Loucy (cell line): ENCODE measurements around the gene PDGFC.

Source experiments
- H2AFZ ChIP-seq: fragments of 200-600 bp; sonication (generic); 2 replicates; pipeline ENCODE4 v1.6.0; 2016; ENCODE audit warnings: antibody characterized with exemption, mild to moderate bottlenecking, low read length, moderate library complexity
- H3F3A ChIP-seq: fragments of 200-600 bp; 2 replicates; pipeline ENCODE4 v1.6.0; 2016; ENCODE audit warnings: antibody characterized with exemption, low read depth, mild to moderate bottlenecking
- H3K27me3 ChIP-seq: fragments of 200-600 bp; sonication (generic); 2 replicates; pipeline ENCODE4 v1.6.1; 2014; ENCODE audit warnings: low read length, mild to moderate bottlenecking; ENCODE audit not compliant: insufficient read depth, poor library complexity, severe bottlenecking
- H3K36me3 ChIP-seq: fragments of 200-600 bp; sonication (generic); 2 replicates; pipeline ENCODE4 v1.6.1; 2016; ENCODE audit warnings: low read length; ENCODE audit not compliant: insufficient read depth
- H3K4me1 ChIP-seq: fragments of 200-600 bp; sonication (generic); 2 replicates; pipeline ENCODE4 v1.5.1; 2014; ENCODE audit warnings: low read length, mild to moderate bottlenecking; ENCODE audit not compliant: insufficient read depth, poor library complexity, severe bottlenecking
- H3K4me2 ChIP-seq: fragments of 200-600 bp; sonication (generic); 2 replicates; pipeline ENCODE4 v1.6.0; 2014; ENCODE audit warnings: antibody characterized with exemption, low read length, low read depth, mild to moderate bottlenecking; ENCODE audit not compliant: poor library complexity, severe bottlenecking
- H3K4me3 ChIP-seq: fragments of 200-600 bp; sonication (generic); 2 replicates; pipeline ENCODE4 v1.5.1; 2014; ENCODE audit warnings: low read length, mild to moderate bottlenecking, mixed read lengths; ENCODE audit not compliant: poor library complexity, severe bottlenecking
- H3K79me2 ChIP-seq: fragments of 200-600 bp; sonication (generic); 2 replicates; pipeline ENCODE4 v1.6.1; 2014; ENCODE audit warnings: low read length; ENCODE audit not compliant: insufficient read depth
- H3K9ac ChIP-seq: fragments of 200-600 bp; sonication (generic); 2 replicates; pipeline ENCODE4 v1.6.0; 2014; ENCODE audit warnings: mild to moderate bottlenecking, low read depth, low read length, moderate library complexity; ENCODE audit not compliant: poor library complexity, severe bottlenecking
- H3K9me2 ChIP-seq: fragments of 200-600 bp; sonication (generic); replicated peaks from 2 replicates; pipeline ENCODE4 v1.6.1; 2016; ENCODE audit warnings: low read depth, low read length, mixed read lengths
- H3K9me3 ChIP-seq: fragments of 200-600 bp; sonication (generic); 2 replicates; pipeline ENCODE4 v1.6.1; 2014; ENCODE audit warnings: mild to moderate bottlenecking, antibody characterized with exemption, low read length, low read depth; ENCODE audit not compliant: insufficient read depth
- H4K20me1 ChIP-seq: fragments of 200-600 bp; sonication (generic); 2 replicates; pipeline ENCODE4 v1.6.0; 2014; ENCODE audit warnings: antibody characterized with exemption, low read length, mild to moderate bottlenecking; ENCODE audit not compliant: insufficient read depth, poor library complexity, severe bottlenecking
- CTCF ChIP-seq: fragments of 200-600 bp; sonication (generic); conservative IDR thresholded peaks from 2 replicates; pipeline ENCODE4 v1.5.1; 2014; ENCODE audit warnings: mild to moderate bottlenecking, antibody characterized with exemption, low read length
- EZH2phosphoT487 ChIP-seq: fragments of 200-600 bp; IDR thresholded peaks from 2 replicates; pipeline ENCODE4 v1.6.1; 2018; ENCODE audit warnings: antibody characterized with exemption, mild to moderate bottlenecking, moderate library complexity, borderline replicate concordance

PDGFC gene

GRCh38 chr4:156953001-156953400 is 18.6 kb downstream of the PDGFC start:
- TF ChIP-seq EZH2phosphoT487 (no peak), CTCF (no peak)
- Histone ChIP-seq H3K9ac (no peak overlapping the region), H3K4me1 (no peaks in the 10 kb centered on the region), H3K9me2 (no peaks in the 10 kb centered on the region), H3K79me2 (no peaks in the 10 kb centered on the region), H3K36me3 (no peaks in the 10 kb centered on the region), H3K27me3 (no peaks in the 10 kb centered on the region), H3K4me2 (no peak overlapping the region), H3F3A (no peaks in the 10 kb centered on the region), H3K9me3 (no peaks in the 10 kb centered on the region), H4K20me1 (no peaks in the 10 kb centered on the region), H3K4me3 (no peak overlapping the region), H2AFZ (no peak overlapping the region)

- Histone ChIP-seq H3K4me1 (no peaks in the 10 kb centered on the region), H3K9me2 (no peaks in the 10 kb centered on the region), H4K20me1 (no peaks in the 10 kb centered on the region), H3F3A (no peaks in the 10 kb centered on the region), H3K9me3 (no peaks in the 10 kb centered on the region), H3K27me3 (no peaks in the 10 kb centered on the region), H3K4me3 (no peak overlapping the region), H3K36me3 (no peaks in the 10 kb centered on the region), H3K79me2 (no peaks in the 10 kb centered on the region), H2AFZ (no peak overlapping the region), H3K4me2 (no peak overlapping the region), H3K9ac (no peak overlapping the region)
- TF ChIP-seq CTCF (no peak), EZH2phosphoT487 (no peak)
Measured at GRCh38 chr4:156952078-156952759, 19.4 kb downstream of the PDGFC start.

- no peaks in the 10 kb centered on the region for H3K4me1 ChIP-seq
- TF ChIP-seq EZH2phosphoT487 (no peak), CTCF (no peak)
- H3K4me2 ChIP-seq: no peak overlapping the region
- no peak overlapping the region for H3K4me3 ChIP-seq
- no peaks in the 10 kb centered on the region for H3K9me2 ChIP-seq
- no peaks in the 10 kb centered on the region for H4K20me1 ChIP-seq
- H3K27me3 ChIP-seq: no peaks in the 10 kb centered on the region
- H3F3A ChIP-seq: no peaks in the 10 kb centered on the region
- no peaks in the 10 kb centered on the region for H3K36me3 ChIP-seq
- no peaks in the 10 kb centered on the region for H3K79me2 ChIP-seq
- H3K9me3 ChIP-seq: no peaks in the 10 kb centered on the region
- no peak overlapping the region for H3K9ac ChIP-seq
- H2AFZ ChIP-seq: no peak overlapping the region
Measured at GRCh38 chr4:156950948-156951347, 20.7 kb downstream of the PDGFC start.
